Measurements from ENCODE around the gene DHX30.

The DHX30 gene

DNA sequence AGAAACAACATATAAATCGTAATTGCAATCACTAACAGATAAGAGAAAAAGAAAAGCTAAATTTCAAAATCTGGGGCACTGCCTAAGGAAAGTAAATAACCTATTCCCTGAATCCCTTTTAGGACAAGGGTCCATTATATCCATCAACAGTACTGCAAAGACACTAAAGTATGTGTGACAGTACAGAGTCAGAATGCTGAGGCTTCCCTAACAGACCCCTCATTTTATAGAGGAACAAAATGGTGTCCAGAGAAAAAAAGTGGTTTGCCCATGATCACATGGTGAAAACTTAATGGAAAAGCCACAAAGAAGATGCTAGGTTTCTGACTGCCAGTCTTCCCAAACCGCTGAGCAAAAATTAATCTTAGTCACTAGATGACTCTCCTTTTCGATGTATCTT is 93.8 kb downstream of the DHX30 start:
- H3K36me3 ChIP-seq (ENCODE audit: insufficient read depth, insufficient read length, low read length): peaks cover 69% of the 10 kb centered on the region
- H3K4me1 ChIP-seq (ENCODE audit: insufficient read depth, insufficient read length): peaks cover 4% of the 10 kb centered on the region
- TF ChIP-seq YY1 (IDR thresholded peaks at IDR 0.05; ENCODE audit: insufficient read depth, insufficient read length) (no peak), ZNF274 (IDR thresholded peaks at IDR 0.05; ENCODE audit: low read depth, low read length) (no peak), SUZ12 (IDR thresholded peaks at IDR 0.05; ENCODE audit: extremely low read depth, insufficient read depth, insufficient read length) (no peak)
- no peaks in the 10 kb centered on the region for H3K9me3 ChIP-seq (ENCODE audit: insufficient read depth, low read length)
- no peaks in the 10 kb centered on the region for H3K27me3 ChIP-seq (ENCODE audit: insufficient read depth, insufficient read length)
- H3K9ac ChIP-seq (ENCODE audit: insufficient read length, low read depth): no peak overlapping the region
- no peak overlapping the region for H3K4me3 ChIP-seq (ENCODE audit: insufficient read length, low read depth)
- no peak for DNase-seq (ENCODE audit: low read depth, low spot score)

DNA sequence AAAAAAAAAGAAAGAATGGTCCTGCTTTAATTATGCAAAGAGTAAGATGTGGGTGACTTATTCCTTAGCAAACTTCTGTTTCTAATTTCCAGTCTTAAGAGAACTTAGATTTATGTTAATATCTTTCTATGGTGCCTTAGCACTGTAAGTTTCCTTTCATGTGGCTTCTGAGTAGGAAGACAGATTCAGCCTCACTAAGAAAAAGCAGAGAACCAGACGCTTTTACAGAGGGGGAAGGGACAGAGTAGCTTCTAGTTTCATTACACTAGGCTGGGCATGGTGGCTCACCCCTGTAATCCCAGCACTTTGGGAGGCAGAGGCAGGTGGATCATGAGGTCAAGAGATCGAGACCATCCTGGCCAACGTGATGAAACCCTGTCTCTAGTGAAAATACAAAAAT is 95.0 kb downstream of the DHX30 start:
- DNase-seq (ENCODE audit: low read depth, low spot score): no peak
- Histone ChIP-seq H3K9me3 (ENCODE audit: insufficient read depth, low read length) (no peaks in the 10 kb centered on the region), H3K4me3 (ENCODE audit: insufficient read length, low read depth) (no peak overlapping the region), H3K27me3 (ENCODE audit: insufficient read depth, insufficient read length) (no peaks in the 10 kb centered on the region), H3K36me3 (ENCODE audit: insufficient read depth, insufficient read length, low read length) (peaks cover 66% of the 10 kb centered on the region), H3K9ac (ENCODE audit: insufficient read length, low read depth) (no peak overlapping the region), H3K4me1 (ENCODE audit: insufficient read depth, insufficient read length) (no peaks in the 10 kb centered on the region)
- TF ChIP-seq SUZ12 (IDR thresholded peaks at IDR 0.05; ENCODE audit: extremely low read depth, insufficient read depth, insufficient read length) (no peak), YY1 (IDR thresholded peaks at IDR 0.05; ENCODE audit: insufficient read depth, insufficient read length) (no peak), ZNF274 (IDR thresholded peaks at IDR 0.05; ENCODE audit: low read depth, low read length) (no peak)

DNA sequence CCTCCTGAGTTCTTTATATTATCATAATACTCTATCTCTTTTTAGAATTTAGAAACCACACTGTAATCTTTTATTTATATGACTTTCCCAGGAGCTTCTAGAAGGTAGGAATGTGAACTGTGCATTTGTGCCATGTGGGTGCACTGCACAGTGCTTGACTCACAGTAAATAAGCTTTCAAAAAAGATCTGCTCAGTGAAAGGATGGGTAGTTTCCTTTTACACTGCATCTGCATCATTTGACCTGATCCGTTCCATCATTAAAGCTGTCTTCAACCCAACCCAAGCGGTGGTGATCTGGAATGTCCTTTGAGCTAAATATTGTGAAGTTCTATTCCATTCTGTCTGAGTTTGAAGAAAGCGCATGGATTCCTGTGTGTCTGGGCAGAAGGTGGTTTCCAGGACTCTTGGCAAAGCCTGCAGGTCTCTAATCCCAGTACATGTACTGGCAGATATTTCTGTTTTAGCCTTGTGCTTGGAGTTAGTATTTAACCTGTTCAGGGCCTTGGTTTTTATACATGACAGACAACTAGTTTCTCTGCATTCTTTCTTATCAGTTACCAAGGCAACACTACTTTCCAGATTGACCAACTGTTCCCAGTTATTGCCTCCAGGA is 96.7 kb downstream of the DHX30 start:
- no peaks in the 10 kb centered on the region for H3K27me3 ChIP-seq (ENCODE audit: insufficient read depth, insufficient read length)
- no peaks in the 10 kb centered on the region for H3K9me3 ChIP-seq (ENCODE audit: insufficient read depth, low read length)
- TF ChIP-seq SUZ12 (IDR thresholded peaks at IDR 0.05; ENCODE audit: extremely low read depth, insufficient read depth, insufficient read length): no peak
- no peak for TF ChIP-seq YY1 (IDR thresholded peaks at IDR 0.05; ENCODE audit: insufficient read depth, insufficient read length)
- no peak for TF ChIP-seq ZNF274 (IDR thresholded peaks at IDR 0.05; ENCODE audit: low read depth, low read length)
- peaks cover 54% of the 10 kb centered on the region for H3K36me3 ChIP-seq (ENCODE audit: insufficient read depth, insufficient read length, low read length)
- no peak for DNase-seq (ENCODE audit: low read depth, low spot score)
- no peak overlapping the region for H3K9ac ChIP-seq (ENCODE audit: insufficient read length, low read depth)
- no peak overlapping the region for H3K4me3 ChIP-seq (ENCODE audit: insufficient read length, low read depth)
- H3K4me1 ChIP-seq (ENCODE audit: insufficient read depth, insufficient read length): no peaks in the 10 kb centered on the region
